ENCODE measurements around the gene SCG5.

SCG5 gene

GRCh38 chr15:32700501-32701150, 59.1 kb downstream of the SCG5 start:
- POLR2A ChIA-PET, result no interaction called here
- CTCF ChIA-PET, result no interaction called here
- Histone ChIP-seq H3K4me1 (ENCODE audit: control extremely low read depth in 1 of 4, control insufficient read depth in 4 of 4, insufficient read depth in 4 of 4, low read length in 3 of 4) (no peaks in the 10 kb centered on the region), H3K27me3 (replicated peaks in 2 of 5; ENCODE audit: control insufficient read depth in 4 of 5, insufficient read depth in 5 of 5, low read length in 4 of 5) (peaks cover 0 to 14% (median 8%) of the 10 kb centered on the region in 5 experiments), H3K9me3 (ENCODE audit: control extremely low read depth in 1 of 5, control insufficient read depth in 4 of 5, insufficient read depth in 2 of 5, low read depth in 1 of 5, low read length in 4 of 5) (no peaks in the 10 kb centered on the region), H3K4me3 (ENCODE audit: control insufficient read depth in 1 of 7, extremely low read depth in 1 of 7, insufficient read depth in 4 of 7, low read depth in 2 of 7, low read length in 6 of 7) (no peak overlapping the region), H3K36me3 (ENCODE audit: control insufficient read depth in 4 of 4, insufficient read depth in 4 of 4, low read length in 3 of 4) (no peaks in the 10 kb centered on the region), H3K27ac (ENCODE audit: insufficient read depth in 1 of 2, low read depth in 1 of 2, low read length in 2 of 2, poor library complexity in 1 of 2, severe bottlenecking in 2 of 2) (no peak overlapping the region)
- 93% methylated on average over 8 of the region's 14 CpGs for WGBS (ENCODE audit: insufficient coverage)
- DNase-seq, result no peak

GRCh38 chr15:32701863-32702262, 60.4 kb downstream of the SCG5 start:
- no peak for DNase-seq
- ChIA-PET POLR2A (no interaction called here), CTCF (no interaction called here)
- 100% methylated on average over 1 of the region's 3 CpGs for WGBS (ENCODE audit: insufficient coverage)
- H3K27me3 ChIP-seq (replicated peaks in 2 of 5; ENCODE audit: control insufficient read depth in 4 of 5, insufficient read depth in 5 of 5, low read length in 4 of 5), result peaks cover 0 to 21% (median 12%) of the 10 kb centered on the region in 5 experiments
- H3K4me3 ChIP-seq (ENCODE audit: control insufficient read depth in 1 of 7, extremely low read depth in 1 of 7, insufficient read depth in 4 of 7, low read depth in 2 of 7, low read length in 6 of 7), result no peak overlapping the region
- no peaks in the 10 kb centered on the region for H3K36me3 ChIP-seq (ENCODE audit: control insufficient read depth in 4 of 4, insufficient read depth in 4 of 4, low read length in 3 of 4)
- H3K9me3 ChIP-seq (ENCODE audit: control extremely low read depth in 1 of 5, control insufficient read depth in 4 of 5, insufficient read depth in 2 of 5, low read depth in 1 of 5, low read length in 4 of 5), result no peaks in the 10 kb centered on the region
- H3K4me1 ChIP-seq (ENCODE audit: control extremely low read depth in 1 of 4, control insufficient read depth in 4 of 4, insufficient read depth in 4 of 4, low read length in 3 of 4), result no peaks in the 10 kb centered on the region
- no peak overlapping the region for H3K27ac ChIP-seq (ENCODE audit: insufficient read depth in 1 of 2, low read depth in 1 of 2, low read length in 2 of 2, poor library complexity in 1 of 2, severe bottlenecking in 2 of 2)

GRCh38 chr15:32704395-32704981, 63.0 kb downstream of the SCG5 start:
- H3K27me3 ChIP-seq (replicated peaks in 2 of 5; ENCODE audit: control insufficient read depth in 4 of 5, insufficient read depth in 5 of 5, low read length in 4 of 5), result peaks cover 2 to 44% (median 17%) of the 10 kb centered on the region in 5 experiments
- 96% methylated on average over 4 of the region's 8 CpGs for WGBS (ENCODE audit: insufficient coverage)
- no peak for DNase-seq
- H3K4me3 ChIP-seq (ENCODE audit: control insufficient read depth in 1 of 7, extremely low read depth in 1 of 7, insufficient read depth in 4 of 7, low read depth in 2 of 7, low read length in 6 of 7), result no peak overlapping the region
- ChIA-PET CTCF (interaction anchor here (0.8 to 1.6 kb wide), 2 partner anchors 18 to 25 kb away, joined by 3 read pairs; no protein-coding TSS in a partner anchor), POLR2A (no interaction called here)
- no peaks in the 10 kb centered on the region for H3K9me3 ChIP-seq (ENCODE audit: control extremely low read depth in 1 of 5, control insufficient read depth in 4 of 5, insufficient read depth in 2 of 5, low read depth in 1 of 5, low read length in 4 of 5)
- no peaks in the 10 kb centered on the region for H3K36me3 ChIP-seq (ENCODE audit: control insufficient read depth in 4 of 4, insufficient read depth in 4 of 4, low read length in 3 of 4)
- H3K4me1 ChIP-seq (ENCODE audit: control extremely low read depth in 1 of 4, control insufficient read depth in 4 of 4, insufficient read depth in 4 of 4, low read length in 3 of 4), result no peaks in the 10 kb centered on the region
- no peak overlapping the region for H3K27ac ChIP-seq (ENCODE audit: insufficient read depth in 1 of 2, low read depth in 1 of 2, low read length in 2 of 2, poor library complexity in 1 of 2, severe bottlenecking in 2 of 2)

- Histone ChIP-seq H3K27ac (ENCODE audit: insufficient read depth in 1 of 2, low read depth in 1 of 2, low read length in 2 of 2, poor library complexity in 1 of 2, severe bottlenecking in 2 of 2) (no peak overlapping the region), H3K27me3 (replicated peaks in 2 of 5; ENCODE audit: control insufficient read depth in 4 of 5, insufficient read depth in 5 of 5, low read length in 4 of 5) (peaks cover 4 to 52% (median 17%) of the 10 kb centered on the region in 5 experiments), H3K4me1 (ENCODE audit: control extremely low read depth in 1 of 4, control insufficient read depth in 4 of 4, insufficient read depth in 4 of 4, low read length in 3 of 4) (no peaks in the 10 kb centered on the region), H3K36me3 (ENCODE audit: control insufficient read depth in 4 of 4, insufficient read depth in 4 of 4, low read length in 3 of 4) (no peaks in the 10 kb centered on the region), H3K9me3 (ENCODE audit: control extremely low read depth in 1 of 5, control insufficient read depth in 4 of 5, insufficient read depth in 2 of 5, low read depth in 1 of 5, low read length in 4 of 5) (no peaks in the 10 kb centered on the region), H3K4me3 (ENCODE audit: control insufficient read depth in 1 of 7, extremely low read depth in 1 of 7, insufficient read depth in 4 of 7, low read depth in 2 of 7, low read length in 6 of 7) (no peak overlapping the region)
- CTCF ChIA-PET, result interaction anchor here (1.6 kb wide), 1 partner anchor 19 kb away, joined by 3 read pairs; no protein-coding TSS in a partner anchor
- no peak for DNase-seq
- WGBS (ENCODE audit: insufficient coverage), result 100% methylated on average over 1 of the region's 2 CpGs
- POLR2A ChIA-PET, result no interaction called here
Measured at GRCh38 chr15:32705446-32705845, 63.9 kb downstream of the SCG5 start.

- 95% methylated on average over 3 of the region's 3 CpGs for WGBS (ENCODE audit: insufficient coverage)
Measured at GRCh38 chr15:32706704-32707103, 65.2 kb downstream of the SCG5 start.

GRCh38 chr15:32707436-32707835, 65.9 kb downstream of the SCG5 start:
- DNase-seq, result no peak
- Histone ChIP-seq H3K4me3 (ENCODE audit: control insufficient read depth in 1 of 7, extremely low read depth in 1 of 7, insufficient read depth in 4 of 7, low read depth in 2 of 7, low read length in 6 of 7) (no peak overlapping the region), H3K4me1 (ENCODE audit: control extremely low read depth in 1 of 4, control insufficient read depth in 4 of 4, insufficient read depth in 4 of 4, low read length in 3 of 4) (no peaks in the 10 kb centered on the region), H3K36me3 (ENCODE audit: control insufficient read depth in 4 of 4, insufficient read depth in 4 of 4, low read length in 3 of 4) (no peaks in the 10 kb centered on the region), H3K9me3 (ENCODE audit: control extremely low read depth in 1 of 5, control insufficient read depth in 4 of 5, insufficient read depth in 2 of 5, low read depth in 1 of 5, low read length in 4 of 5) (no peaks in the 10 kb centered on the region), H3K27ac (ENCODE audit: insufficient read depth in 1 of 2, low read depth in 1 of 2, low read length in 2 of 2, poor library complexity in 1 of 2, severe bottlenecking in 2 of 2) (no peak overlapping the region), H3K27me3 (replicated peaks in 2 of 5; ENCODE audit: control insufficient read depth in 4 of 5, insufficient read depth in 5 of 5, low read length in 4 of 5) (peaks cover 4 to 59% (median 20%) of the 10 kb centered on the region in 5 experiments)
- ChIA-PET CTCF (no interaction called here), POLR2A (no interaction called here)
- 80% methylated on average over 1 of the region's 6 CpGs for WGBS (ENCODE audit: insufficient coverage)

More at GRCh38 chr15:32706704-32707103, 65.2 kb downstream of the SCG5 start:
- DNase-seq, result no peak
- H3K4me3 ChIP-seq (ENCODE audit: control insufficient read depth in 1 of 7, extremely low read depth in 1 of 7, insufficient read depth in 4 of 7, low read depth in 2 of 7, low read length in 6 of 7), result no peak overlapping the region
- no peak overlapping the region for H3K27ac ChIP-seq (ENCODE audit: insufficient read depth in 1 of 2, low read depth in 1 of 2, low read length in 2 of 2, poor library complexity in 1 of 2, severe bottlenecking in 2 of 2)
- POLR2A ChIA-PET, result no interaction called here
- CTCF ChIA-PET, result no interaction called here
- H3K9me3 ChIP-seq (ENCODE audit: control extremely low read depth in 1 of 5, control insufficient read depth in 4 of 5, insufficient read depth in 2 of 5, low read depth in 1 of 5, low read length in 4 of 5), result no peaks in the 10 kb centered on the region
- no peaks in the 10 kb centered on the region for H3K4me1 ChIP-seq (ENCODE audit: control extremely low read depth in 1 of 4, control insufficient read depth in 4 of 4, insufficient read depth in 4 of 4, low read length in 3 of 4)
- peaks cover 4 to 56% (median 19%) of the 10 kb centered on the region in 5 experiments for H3K27me3 ChIP-seq (replicated peaks in 2 of 5; ENCODE audit: control insufficient read depth in 4 of 5, insufficient read depth in 5 of 5, low read length in 4 of 5)
- no peaks in the 10 kb centered on the region for H3K36me3 ChIP-seq (ENCODE audit: control insufficient read depth in 4 of 4, insufficient read depth in 4 of 4, low read length in 3 of 4)

- DNase-seq, result no peak
- ChIA-PET POLR2A (interaction anchor here (0.6 kb wide), 1 partner anchor 10 kb away, joined by 6 read pairs; no protein-coding TSS in a partner anchor), CTCF (no interaction called here)
- Histone ChIP-seq H3K9me3 (ENCODE audit: control extremely low read depth in 1 of 5, control insufficient read depth in 4 of 5, insufficient read depth in 2 of 5, low read depth in 1 of 5, low read length in 4 of 5) (no peaks in the 10 kb centered on the region), H3K27me3 (replicated peaks in 2 of 5; ENCODE audit: control insufficient read depth in 4 of 5, insufficient read depth in 5 of 5, low read length in 4 of 5) (peaks cover 6 to 67% (median 20%) of the 10 kb centered on the region in 5 experiments), H3K4me1 (ENCODE audit: control extremely low read depth in 1 of 4, control insufficient read depth in 4 of 4, insufficient read depth in 4 of 4, low read length in 3 of 4) (no peaks in the 10 kb centered on the region), H3K27ac (ENCODE audit: insufficient read depth in 1 of 2, low read depth in 1 of 2, low read length in 2 of 2, poor library complexity in 1 of 2, severe bottlenecking in 2 of 2) (no peak overlapping the region), H3K36me3 (ENCODE audit: control insufficient read depth in 4 of 4, insufficient read depth in 4 of 4, low read length in 3 of 4) (no peaks in the 10 kb centered on the region), H3K4me3 (ENCODE audit: control insufficient read depth in 1 of 7, extremely low read depth in 1 of 7, insufficient read depth in 4 of 7, low read depth in 2 of 7, low read length in 6 of 7) (no peak overlapping the region)
- WGBS (ENCODE audit: insufficient coverage), result 100% methylated on average over 4 of the region's 9 CpGs
Measured at GRCh38 chr15:32709295-32710033, 68.0 kb downstream of the SCG5 start.

Data from common myeloid progenitor, CD34-positive (primary cell).